ENCODE measurements around the gene SSH2.
"Not testable (repeated sequence)": the region's sequence is repeated elsewhere in the genome, so short reads cannot be mapped to it uniquely, and the experiment has no call there.

SSH2 gene

GRCh38 chr17:29929533-29930408, at the start of gene SSH2:
SSH2 (minus strand) TSS chr17:29930228; CDS start chr17:29930000, 228 bp downstream.
- DNase-seq: peak; percentile 85

- no peak for DNase-seq
Observed at GRCh38 chr17:29977836-29978235, 47.8 kb upstream of the SSH2 start.

GRCh38 chr17:29973005-29973404, 43.0 kb upstream of the SSH2 start:
- DNase-seq: no peak

- no peak for DNase-seq
Observed at GRCh38 chr17:29972277-29972676, 42.2 kb upstream of the SSH2 start.

- DNase-seq: no peak
Observed at GRCh38 chr17:29968271-29968670, 38.2 kb upstream of the SSH2 start.

GRCh38 chr17:29962656-29963055, 32.6 kb upstream of the SSH2 start:
- DNase-seq: no peak

- no peak for DNase-seq
Observed at GRCh38 chr17:29959658-29960337, 29.8 kb upstream of the SSH2 start.

- no peak for DNase-seq
Observed at GRCh38 chr17:29958947-29959657, 29.1 kb upstream of the SSH2 start.

- not testable (repeated sequence) for DNase-seq
Observed at GRCh38 chr17:29957488-29957887, 27.5 kb upstream of the SSH2 start.

GRCh38 chr17:29956225-29956624, 26.2 kb upstream of the SSH2 start:
- no peak for DNase-seq

- DNase-seq: no peak
Observed at GRCh38 chr17:29954405-29954804, 24.4 kb upstream of the SSH2 start.

GRCh38 chr17:29949696-29950095, 19.7 kb upstream of the SSH2 start:
- DNase-seq: no peak

GRCh38 chr17:29948448-29949215, 18.6 kb upstream of the SSH2 start:
- DNase-seq: no peak

- DNase-seq: no peak
Observed at GRCh38 chr17:29945281-29945680, 15.3 kb upstream of the SSH2 start.

- no peak for DNase-seq
Observed at GRCh38 chr17:29941334-29941733, 11.3 kb upstream of the SSH2 start, which contains the start of gene EFCAB5. EFCAB5 (plus strand) TSS chr17:29941634; CDS start chr17:29941797, 163 bp downstream.

- DNase-seq: no peak
Observed at GRCh38 chr17:29936724-29937123, 6.7 kb upstream of the SSH2 start.

- DNase-seq: not testable (repeated sequence)
Observed at GRCh38 chr17:29935909-29936308, 5.9 kb upstream of the SSH2 start.

GRCh38 chr17:29933379-29933778, 3.4 kb upstream of the SSH2 start:
- no peak for DNase-seq

- peak; percentile 55 for DNase-seq
Observed at GRCh38 chr17:29931231-29931932, 1.4 kb upstream of the SSH2 start.

- no peak for DNase-seq
Observed at GRCh38 chr17:29930409-29931010, 482 bp upstream of the SSH2 start.

GRCh38 chr17:29929006-29929532, 959 bp downstream of the SSH2 start:
- no peak for DNase-seq
